Hair follicular keratinocyte (primary cell): ENCODE results near the gene NFKB2. TPM values are rescaled to one million over a fixed set of nuclear protein-coding genes. Genes with fewer than 3 reads are reported as not detected.

ENCODE experiments used
- total RNA-seq: library from RNA; depleted of rRNA; stranded (reverse); fragments of >200 nt; gene quantifications from 2 replicates; pipeline ENCODE4 v1.2.3, GENCODE V29; 2015

NFKB2 gene
- 53.7 and 71.6 TPM in 2 replicates for total RNA-seq

GRCh38 chr10:102395400-102396316 is at the start of gene NFKB2:
Gene NFKB2 (plus strand): TSS chr10:102395705. CDS start chr10:102395960, 255 bp downstream.

GRCh38 chr10:102418622-102419268 is 23.2 kb downstream of the NFKB2 start, which contains the start of gene PSD:
Gene PSD (minus strand): TSS chr10:102418785. CDS start chr10:102417038, 1,747 bp downstream.

GRCh38 chr10:102420714-102421506 is 25.4 kb downstream of the NFKB2 start, which contains the start of gene FBXL15:
Gene FBXL15 (plus strand): TSS chr10:102420836. CDS start chr10:102421130, 294 bp downstream.

GRCh38 chr10:102432162-102432950 is 36.9 kb downstream of the NFKB2 start, which contains the start of gene CUEDC2:
Gene CUEDC2 (minus strand): TSS chr10:102432574. CDS start chr10:102425188, 7,386 bp downstream.

GRCh38 chr10:102451105-102451969 is 55.8 kb downstream of the NFKB2 start, which contains the start of gene C10orf95:
Gene C10orf95 (minus strand): TSS chr10:102451543. CDS start chr10:102451093, 450 bp downstream.

Other genes starting within 250 kb of the NFKB2 start
- gene NOLC1, start 243.3 kb upstream of the NFKB2 start, total RNA-seq, result 104 and 155 TPM in 2 replicates
- 0.23 and 0.27 TPM in 2 replicates for gene ELOVL3, start 169.4 kb upstream of the NFKB2 start, total RNA-seq
- gene PITX3, start 154.2 kb upstream of the NFKB2 start, total RNA-seq, result 0.11 and 0.55 TPM in 2 replicates
- 33.9 and 37.8 TPM in 2 replicates for gene GBF1, start 150.2 kb upstream of the NFKB2 start, total RNA-seq
- 0.31 and 0.99 TPM in 2 replicates for gene PSD, start 23.1 kb downstream of the NFKB2 start, total RNA-seq
- gene FBXL15, start 25.1 kb downstream of the NFKB2 start, total RNA-seq, result 11.2 and 11.6 TPM in 2 replicates
- 76.2 and 94.5 TPM in 2 replicates for gene CUEDC2, start 36.9 kb downstream of the NFKB2 start, total RNA-seq
- 3.2 and 7.7 TPM in 2 replicates for gene C10orf95, start 55.8 kb downstream of the NFKB2 start, total RNA-seq
- 109 and 125 TPM in 2 replicates for gene ACTR1A, start 107.0 kb downstream of the NFKB2 start, total RNA-seq
- 3.2 and 3.4 TPM in 2 replicates for gene SUFU, start 108.3 kb downstream of the NFKB2 start, total RNA-seq
- gene TRIM8, start 248.8 kb downstream of the NFKB2 start, total RNA-seq, result 81.1 and 125 TPM in 2 replicates